GM21619 (cell line): ENCODE results near the gene KCNJ4.

Source experiments
- ATAC-seq: cut with Tn5 transposase; IDR thresholded peaks from one replicate; pipeline ENCODE4 v1.9.1; 2021; ENCODE audit not compliant: unreplicated experiment

Gene KCNJ4

DNA sequence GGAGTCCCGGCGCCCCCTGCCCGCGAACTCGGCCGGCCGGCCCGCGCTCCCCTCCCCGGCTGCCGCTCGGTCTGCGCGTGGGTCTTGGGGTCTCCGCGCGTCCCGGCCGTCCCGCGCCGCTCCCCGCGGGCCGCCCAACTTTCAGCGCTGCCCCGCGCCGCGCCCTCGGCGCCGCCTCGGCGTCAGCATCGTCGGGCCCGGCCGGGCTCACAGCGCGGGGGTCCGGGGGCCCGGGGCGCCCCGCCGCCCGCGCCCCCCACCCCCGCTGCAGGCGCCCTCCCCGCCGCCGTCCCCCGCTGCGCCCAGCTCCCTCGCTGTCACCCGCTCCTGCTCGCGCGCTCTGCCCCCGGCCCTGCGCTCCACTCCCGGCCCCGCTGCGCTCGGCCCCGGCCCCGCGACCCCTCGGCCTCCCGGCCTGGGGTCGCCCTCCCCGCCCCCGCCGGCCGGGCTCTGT, at the start of gene KCNJ4:
Gene KCNJ4, minus strand, starts transcription at position 124 of the 454 bp plus-strand sequence. CDS start 27,067 bp downstream, outside the sequence.
- ATAC-seq: no peak

DNA sequence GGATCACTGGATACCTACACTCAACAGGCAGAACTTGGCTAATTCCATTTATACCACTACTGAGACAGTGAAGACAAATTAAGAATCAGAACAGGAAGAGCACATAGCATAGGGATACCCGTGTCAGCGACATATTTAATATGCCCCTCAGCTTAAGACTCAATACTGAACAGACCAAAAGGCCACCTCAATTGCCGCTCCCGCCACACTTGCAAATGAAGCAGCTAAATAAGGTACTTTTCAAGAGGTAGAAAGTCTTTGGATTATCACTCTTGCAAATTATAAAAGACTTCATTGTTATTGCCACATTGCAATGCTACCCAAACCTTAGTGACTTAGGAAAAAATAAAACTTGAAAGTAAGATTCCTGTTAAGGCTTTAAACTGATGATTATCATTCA, 48.0 kb upstream of the KCNJ4 start:
- ATAC-seq: no peak

DNA sequence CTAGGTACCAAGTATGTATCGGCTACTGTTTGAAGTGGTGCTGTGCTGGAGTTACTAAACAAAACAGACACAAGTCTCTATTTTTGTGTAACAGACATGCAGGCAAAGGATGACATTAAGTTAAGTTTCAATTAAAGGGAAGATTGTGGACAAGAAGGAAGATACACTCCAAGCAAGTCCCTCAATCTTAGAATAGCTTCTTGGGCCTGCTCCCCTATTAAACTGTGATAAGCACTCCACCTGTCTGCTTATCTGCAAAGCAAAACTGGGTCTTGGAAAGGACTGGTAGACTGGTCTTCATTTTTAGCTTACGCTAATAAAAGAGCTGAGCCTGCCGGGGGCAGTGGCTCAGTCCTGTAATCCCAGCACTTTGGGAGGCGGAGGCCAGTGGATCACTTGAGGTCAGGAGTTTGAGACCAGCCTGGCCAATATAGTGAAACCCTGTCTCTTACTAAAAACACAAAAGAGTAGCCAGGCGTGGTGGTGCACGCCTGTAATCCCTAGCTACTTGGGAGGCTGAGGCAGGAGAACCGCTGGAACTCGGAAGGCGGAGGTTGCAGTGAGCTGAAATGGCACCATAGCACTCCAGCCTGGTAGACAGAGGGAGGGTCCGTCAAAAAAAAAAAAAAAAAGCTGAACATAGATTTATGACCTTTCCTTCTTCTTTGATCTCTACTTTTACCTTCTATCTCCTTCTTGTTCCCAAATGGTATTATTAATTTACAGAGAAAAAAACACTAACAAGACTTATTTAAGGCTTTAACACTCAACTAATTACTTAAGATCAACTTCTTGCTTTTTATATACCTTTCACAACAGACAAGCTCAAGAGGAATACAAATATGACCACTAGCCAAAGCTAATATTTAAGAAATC, 47.0 kb upstream of the KCNJ4 start:
- ATAC-seq: no peak

DNA sequence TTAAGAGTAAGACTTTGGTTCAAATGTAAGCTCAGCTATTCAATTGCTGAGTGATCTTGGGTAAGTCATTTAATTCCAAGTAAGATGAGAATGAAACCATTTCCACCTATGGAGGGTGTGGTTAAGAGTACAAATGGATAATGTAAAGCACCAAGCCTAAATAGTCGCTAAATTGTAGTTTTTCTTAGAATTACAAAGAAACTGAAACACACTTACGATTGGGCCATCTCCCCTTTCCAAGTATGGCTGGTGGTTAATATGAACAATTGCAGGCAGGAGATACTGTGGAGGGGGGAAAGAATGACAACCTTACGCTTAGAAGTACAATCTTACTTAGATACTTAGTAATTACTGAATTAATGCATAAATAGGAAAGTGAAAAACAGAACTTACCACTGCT, 42.9 kb upstream of the KCNJ4 start:
- ATAC-seq: no peak

DNA sequence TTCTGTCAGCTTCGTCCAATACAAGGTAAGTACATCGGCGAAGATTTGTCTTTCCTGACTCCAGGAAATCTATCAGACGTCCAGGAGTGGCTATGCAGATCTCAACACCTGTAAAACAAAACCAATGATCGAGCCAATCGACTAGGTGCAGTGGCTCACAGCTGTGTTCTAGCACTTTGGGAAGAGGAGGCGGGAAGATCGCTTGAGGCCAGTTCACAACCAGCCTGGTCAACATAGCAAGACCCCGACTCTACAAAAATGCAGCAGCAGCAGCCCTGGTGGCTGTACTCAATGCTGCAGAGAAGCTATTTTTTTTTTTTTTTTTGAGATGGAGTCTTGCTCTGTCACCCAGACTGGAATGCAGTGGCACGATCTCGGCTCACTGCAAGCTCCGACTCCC, 39.9 kb upstream of the KCNJ4 start:
- no peak for ATAC-seq

DNA sequence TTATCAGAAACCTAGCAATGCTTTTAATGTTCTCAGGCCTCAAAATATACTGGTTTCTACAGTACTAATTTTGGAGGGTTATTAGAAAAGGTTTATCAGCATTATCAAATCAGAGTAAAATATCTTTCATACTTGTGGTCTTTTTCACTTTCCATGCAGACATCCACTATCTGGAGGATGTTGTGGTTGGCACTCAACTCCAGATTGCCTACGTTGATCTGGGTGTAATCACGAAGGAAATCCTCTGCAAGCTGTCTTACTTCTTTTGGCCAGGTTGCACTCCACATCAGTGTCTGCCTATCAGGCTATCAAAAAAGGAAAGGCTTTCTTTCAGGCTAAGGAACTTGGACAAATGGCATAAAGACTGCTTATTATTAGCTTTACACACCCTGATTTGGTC, 39.5 kb upstream of the KCNJ4 start:
- no peak for ATAC-seq

DNA sequence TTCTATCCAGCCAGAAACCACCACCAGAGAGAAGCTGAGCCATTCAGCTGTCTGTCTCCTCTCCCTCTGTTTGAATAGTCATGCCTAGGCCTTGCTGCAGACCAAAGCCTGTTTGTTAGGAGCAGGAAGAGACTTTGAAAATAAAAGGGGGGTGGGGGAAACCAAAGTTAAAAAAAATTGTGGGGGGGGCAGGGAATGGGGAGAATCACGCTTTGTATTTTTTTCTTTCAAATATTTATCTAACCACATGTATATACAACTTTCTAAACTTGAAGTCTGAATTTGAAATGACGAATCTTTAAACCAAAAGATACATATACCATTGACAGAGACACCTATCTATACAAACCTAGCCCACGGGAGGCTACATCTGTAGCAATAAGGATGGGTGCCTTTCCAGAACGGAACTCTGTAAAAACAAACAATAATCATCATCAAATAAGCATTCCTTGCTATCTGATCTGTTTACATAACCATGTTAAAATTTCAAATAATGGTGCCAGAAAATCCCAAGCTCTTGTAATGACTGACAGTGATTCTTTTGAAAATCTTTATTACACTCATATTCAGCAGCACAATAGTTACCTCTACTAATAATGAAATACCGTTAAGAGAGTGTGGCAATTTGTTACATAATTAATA, 36.8 kb upstream of the KCNJ4 start:
- ATAC-seq: no peak

DNA sequence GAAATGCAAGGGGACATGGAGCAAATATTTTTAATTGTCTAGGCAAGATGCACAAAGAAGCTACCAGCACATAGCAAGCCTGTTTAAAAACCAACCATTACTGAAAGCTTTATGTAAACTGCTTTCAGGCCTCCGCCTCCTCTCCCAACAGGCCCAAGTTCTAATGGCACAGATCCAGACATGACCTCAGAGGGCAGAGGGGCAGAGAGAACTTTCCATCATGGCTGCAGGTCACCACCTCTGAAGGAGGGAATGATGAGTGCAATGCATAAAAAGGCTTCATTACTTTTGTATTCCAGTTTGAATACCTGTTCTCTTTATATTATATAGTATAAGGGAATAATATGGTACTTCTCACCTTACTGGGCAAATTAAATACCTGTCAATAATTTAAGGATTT, 35.9 kb upstream of the KCNJ4 start:
- ATAC-seq: no peak

DNA sequence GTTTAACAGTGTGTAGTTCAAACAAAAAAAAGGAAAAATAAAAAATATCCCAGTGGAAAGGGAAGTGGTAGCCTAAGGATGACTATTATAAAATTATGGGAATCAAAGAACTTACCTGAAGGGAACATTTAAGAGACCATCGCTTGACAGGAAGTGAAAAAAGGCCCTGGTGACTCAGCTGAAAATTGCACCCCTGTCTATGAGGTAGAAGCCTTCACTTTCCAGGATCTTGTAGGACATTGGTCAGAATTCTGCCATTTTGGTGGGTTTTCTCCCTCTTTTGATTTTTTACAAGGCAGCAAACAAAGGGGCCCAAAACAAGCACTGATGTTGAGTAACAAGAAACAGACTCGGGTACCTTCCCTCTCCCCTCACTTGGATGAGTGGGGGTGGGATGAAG, 35.5 kb upstream of the KCNJ4 start:
- no peak for ATAC-seq

DNA sequence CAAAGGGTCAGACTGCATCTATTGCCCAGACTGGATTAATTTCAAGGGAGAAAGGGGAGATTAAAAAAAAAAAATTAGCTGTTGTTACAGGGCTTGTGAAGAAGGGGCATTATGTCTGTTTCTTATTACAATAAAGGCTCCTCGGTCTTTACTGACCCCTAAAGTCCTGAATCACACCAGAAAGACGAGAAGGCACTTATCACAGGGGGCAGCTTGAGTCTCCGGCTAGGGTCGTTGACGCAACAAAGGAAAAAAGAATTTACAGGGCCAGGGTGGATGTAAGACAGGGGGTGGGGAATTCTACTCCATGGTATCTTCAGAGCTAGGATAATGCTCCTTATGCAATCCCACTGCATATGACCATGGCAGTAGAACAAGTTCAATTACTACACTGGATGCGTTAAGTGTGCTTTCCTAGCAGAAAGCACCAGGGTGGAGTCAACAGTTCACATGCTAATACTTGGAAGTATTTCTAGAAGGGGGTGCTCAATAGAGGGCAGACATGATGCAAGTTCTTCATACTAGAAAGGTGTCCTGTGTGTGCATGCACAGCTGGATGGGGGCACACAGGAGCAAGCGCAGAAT, 34.7 kb upstream of the KCNJ4 start:
- no peak for ATAC-seq

DNA sequence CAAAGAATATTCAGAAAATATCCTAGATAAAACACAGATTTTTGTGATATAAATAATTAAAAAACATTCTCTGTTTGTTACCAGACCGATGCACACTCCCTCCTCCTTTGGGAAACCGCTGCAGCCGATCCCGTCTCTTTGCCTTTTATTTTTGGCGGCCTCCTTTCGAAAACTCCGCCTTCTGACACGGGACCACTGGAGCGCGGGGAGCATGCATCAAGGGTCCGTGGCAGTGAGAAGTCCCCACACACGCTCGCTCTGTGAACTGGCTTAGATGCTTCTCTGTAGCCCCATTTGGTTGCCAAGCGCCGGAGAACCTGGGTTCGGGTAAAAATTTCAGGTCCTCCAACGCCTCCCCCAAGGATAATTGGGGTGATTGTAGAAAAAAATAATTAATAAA, 34.1 kb upstream of the KCNJ4 start:
- no peak for ATAC-seq

DNA sequence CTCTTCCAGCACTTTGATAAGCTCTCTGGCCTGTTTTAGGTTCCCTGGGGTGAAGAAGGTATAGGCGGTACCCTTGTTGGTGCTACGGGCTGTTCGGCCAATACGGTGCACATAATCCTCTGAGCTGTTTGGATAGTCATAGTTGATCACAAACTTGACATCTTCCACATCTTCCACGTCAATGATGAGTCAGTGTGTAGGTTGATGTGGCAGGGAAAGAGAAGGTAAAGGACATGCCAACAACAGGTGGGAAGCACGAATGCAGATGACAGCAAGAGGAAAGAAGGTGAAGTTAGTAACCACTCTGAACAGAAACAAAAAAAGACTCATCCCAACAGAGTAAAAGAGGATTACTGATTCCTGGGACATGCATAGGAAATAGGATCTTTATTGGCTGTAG, 32.9 kb upstream of the KCNJ4 start:
- no peak for ATAC-seq

DNA sequence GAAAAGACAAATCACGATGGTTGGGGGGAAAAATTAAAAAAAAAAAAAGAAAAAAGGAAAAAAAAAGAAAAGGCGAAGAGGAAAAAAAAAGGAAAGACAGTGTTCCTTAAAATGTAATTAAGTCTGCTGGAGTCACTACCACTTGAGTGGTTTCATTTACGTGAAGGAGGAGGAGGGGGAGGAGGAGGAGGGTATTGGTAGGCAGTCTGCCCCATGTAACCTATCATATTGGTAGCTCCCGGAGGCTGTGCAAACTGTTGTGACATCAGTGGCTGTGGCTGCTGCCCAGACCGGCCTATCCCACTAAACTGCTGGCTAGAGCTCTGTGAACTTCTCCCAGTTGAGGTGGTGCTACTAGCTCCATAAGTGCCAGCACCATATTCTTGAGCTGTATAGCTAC, 30.8 kb upstream of the KCNJ4 start:
- no peak for ATAC-seq

DNA sequence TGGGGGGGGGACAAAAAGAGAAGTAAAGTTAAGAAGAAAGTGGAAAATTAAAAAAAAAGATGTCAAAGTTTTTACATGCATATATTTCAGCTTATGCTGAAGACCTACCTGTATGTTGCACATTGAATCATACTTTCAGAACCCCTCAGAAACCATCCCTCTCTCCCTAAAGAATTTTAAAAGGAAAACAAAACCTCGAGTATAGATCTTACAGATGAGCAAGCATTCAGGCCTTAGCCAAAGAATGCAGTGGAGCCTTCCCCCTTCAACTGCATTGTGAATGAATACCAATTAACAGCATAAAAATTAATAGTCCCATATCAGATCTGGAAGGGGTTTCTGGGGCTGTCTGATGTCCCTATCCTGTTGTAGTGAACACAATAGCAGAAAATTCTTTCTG, 29.2 kb upstream of the KCNJ4 start:
- no peak for ATAC-seq

DNA sequence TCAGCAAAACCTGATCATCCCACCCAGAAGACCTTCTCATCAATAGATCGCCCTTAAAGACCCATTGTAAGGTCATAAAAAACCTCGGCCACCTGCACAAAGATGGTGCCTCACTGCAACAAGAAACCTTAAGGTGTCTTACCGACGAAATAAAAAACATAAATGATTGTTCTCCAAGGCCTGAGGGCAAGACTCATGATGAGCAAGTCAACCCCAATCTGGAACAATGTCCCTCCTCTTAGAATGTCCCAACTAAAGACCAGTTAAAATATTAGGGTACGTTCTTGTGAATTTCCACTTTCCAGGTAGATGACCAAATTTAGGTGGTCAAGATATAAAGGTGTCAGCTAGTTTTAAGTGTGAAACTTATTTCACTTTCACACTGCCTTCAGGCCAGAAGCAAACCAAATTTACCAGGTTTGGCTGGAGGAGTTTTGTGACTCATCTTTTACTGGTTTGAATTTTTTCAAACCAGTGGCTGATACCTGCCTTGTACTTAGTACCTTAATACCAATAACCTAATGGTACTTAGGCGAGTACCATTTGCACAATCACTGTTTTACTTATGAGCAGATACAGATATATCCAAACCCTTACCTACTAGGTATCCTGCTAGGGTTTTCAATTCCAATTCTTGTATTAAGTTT, 27.8 kb upstream of the KCNJ4 start:
- no peak for ATAC-seq

DNA sequence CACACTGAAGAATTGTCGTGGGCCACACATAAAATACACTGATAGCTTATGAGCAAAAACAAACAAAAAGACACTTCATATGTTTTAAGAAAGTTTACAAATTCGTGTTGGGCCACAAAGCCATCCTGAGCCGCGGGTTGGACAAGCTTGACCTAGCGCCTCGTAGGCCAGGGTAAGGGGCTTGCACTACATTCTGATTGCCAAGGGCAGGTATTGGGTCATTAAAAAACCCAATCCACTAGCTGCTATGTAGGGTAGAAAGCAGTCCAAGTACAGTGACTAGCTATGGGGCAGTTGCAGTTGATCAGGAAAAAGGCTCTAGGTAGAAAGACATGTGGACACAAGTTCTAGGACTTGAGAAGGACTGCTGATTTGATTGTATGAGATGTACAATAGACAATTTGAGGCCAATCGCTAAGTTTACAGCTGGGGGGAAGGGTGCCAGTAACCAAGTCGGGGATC, 26.9 kb upstream of the KCNJ4 start:
- no peak for ATAC-seq

DNA sequence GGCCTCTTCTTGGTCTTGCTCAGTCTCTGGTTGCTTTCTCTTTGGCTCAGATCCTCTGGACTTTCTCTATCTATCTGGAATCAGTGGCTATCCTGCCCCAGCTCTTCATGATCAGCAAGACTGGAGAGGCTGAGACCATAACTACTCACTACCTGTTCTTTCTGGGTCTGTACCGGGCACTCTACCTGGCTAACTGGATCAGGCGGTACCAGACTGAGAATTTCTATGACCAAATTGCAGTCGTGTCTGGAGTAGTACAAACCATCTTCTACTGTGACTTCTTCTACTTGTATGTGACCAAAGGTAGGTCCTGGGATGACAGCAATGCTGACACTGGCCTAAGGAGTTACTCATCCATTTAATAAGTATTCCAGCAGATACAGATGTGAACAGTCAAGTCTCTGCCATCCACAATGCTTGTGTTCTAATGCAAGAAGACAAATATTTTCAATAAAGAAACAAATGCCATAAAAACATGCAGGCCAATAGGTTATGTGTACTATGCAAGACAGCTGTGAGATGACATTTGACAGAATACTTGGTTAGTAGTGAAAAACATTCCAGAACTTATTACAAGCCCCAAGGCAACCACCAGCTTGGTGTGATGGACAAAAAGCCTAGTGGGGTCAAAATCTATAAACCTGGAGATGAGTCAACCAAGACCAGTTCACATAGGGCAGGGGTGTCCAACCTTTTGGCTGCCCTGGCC, 26.3 kb upstream of the KCNJ4 start:
- no peak for ATAC-seq

DNA sequence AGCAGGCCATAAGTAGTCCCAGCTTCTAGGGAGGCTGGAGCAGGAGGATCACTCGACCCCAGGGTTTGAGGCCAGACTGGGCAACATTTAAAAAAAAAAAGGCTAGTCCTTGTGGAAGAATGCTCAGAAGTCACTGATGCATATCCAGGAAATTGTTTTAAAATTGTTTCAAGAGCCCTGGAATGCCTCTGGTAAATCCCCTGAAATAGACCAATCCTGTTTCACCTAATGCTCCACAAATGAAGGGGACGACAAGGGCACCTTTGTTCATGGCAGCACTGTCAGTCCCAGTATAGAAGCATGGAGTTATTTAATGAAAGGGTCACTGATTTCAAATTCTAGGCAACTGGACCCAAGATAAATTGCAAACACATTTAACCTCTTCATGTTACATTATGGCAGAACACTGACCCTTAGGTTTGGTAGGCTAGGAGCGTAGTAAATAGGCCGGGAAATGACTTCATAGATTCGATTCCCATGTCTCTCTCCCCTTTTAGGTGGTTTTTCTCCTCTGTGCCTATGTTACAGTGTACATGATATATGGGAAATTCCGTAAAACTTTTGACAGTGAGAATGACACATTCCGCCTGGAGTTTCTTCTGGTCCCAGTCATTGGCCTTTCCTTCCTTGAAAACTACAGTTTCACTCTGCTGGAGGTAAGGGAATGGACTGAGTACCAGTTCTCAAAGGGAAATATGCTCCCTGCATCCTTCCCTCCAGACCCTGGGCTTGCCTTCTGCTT, 24.3 kb upstream of the KCNJ4 start:
- no peak for ATAC-seq

DNA sequence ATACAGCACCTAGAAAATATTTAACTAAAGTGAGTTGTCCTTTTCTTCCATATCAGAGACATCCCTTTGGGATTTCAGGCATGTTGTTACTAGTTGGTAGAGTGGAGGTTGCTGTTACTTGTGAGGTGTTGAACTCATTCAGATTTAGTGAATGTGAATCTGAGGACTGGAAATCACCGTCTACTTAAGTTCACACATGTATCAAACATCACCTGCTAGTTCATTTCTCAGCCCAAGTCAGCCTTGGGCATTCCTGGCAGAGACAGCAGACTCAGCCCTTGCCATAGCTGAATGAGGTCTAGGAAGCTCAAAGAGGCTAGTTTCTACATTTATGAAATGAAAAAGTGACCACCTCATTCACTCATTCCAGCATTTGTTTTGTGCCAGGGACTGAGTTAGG, 22.6 kb upstream of the KCNJ4 start:
- no peak for ATAC-seq

DNA sequence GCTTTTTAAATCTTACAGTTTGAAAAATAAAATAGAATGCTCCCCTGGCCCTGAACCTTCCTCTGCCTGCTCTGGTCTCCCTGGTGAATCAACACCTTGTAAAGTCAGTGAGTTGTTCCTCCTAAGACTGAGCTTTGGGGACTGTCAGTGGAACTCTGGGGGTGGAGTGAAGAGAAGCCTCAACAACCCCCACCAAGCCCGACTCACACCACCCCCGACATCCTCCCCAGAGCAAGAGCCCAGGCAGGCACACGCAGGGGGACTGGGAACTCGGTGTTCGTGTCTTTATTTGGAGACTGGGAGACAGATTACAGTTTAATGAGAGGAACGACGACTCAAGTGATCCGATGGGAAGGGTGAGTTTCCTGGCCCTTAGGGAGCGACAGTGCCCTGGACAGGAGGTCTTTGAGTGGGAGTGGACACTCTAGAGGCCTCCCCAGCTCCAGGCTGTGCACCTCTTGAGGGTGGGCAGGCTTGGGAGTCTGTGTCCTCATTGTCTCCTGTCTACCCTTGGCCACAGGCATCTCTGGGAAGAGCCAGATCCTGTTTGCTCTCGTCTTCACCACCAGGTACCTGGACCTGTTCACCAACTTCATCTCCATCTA, 19.1 kb upstream of the KCNJ4 start:
- ATAC-seq: no peak
